CD4-positive, alpha-beta memory T cell (primary cell): Measurements from ENCODE around the gene SGPL1. TPM values are rescaled to one million over a fixed set of nuclear protein-coding genes. Genes with fewer than 3 reads are reported as not detected.

Experiments
- CTCF ChIA-PET: fragments of 350-600 bp; sonication (Branson Sonifier 250); formaldehyde crosslinking; loops from one replicate; lab custom pipeline; 2021; ENCODE audit warnings: inconsistent platforms; ENCODE audit not compliant: partially characterized antibody; lab: Charles Lee
- POLR2A ChIA-PET: fragments of 350-600 bp; sonication (Branson Sonifier 250); formaldehyde crosslinking; loops from one replicate; lab custom pipeline; 2021; ENCODE audit not compliant: partially characterized antibody; lab: Charles Lee
- DNase-seq, 5 donors: peaks; one replicate each; pipeline versions ENCODE4 v3.0.0 to v3.0.0-alpha.2; 2020 to 2022; ENCODE audit warnings: mixed read lengths in 1 of 5
- H3K27ac ChIP-seq: one replicate; pipeline ENCODE4 v1.7.0; 2013; ENCODE audit warnings: low read depth, low read length
- H3K27me3 ChIP-seq: 2 replicates; pipeline ENCODE4 v1.7.0; 2013; ENCODE audit warnings: mild to moderate bottlenecking, low read length, moderate library complexity; ENCODE audit not compliant: insufficient read depth
- H3K36me3 ChIP-seq: 2 replicates; pipeline ENCODE4 v1.7.0; 2013; ENCODE audit warnings: mild to moderate bottlenecking, low read length, moderate library complexity; ENCODE audit not compliant: insufficient read depth
- H3K4me1 ChIP-seq: 2 replicates; pipeline ENCODE4 v1.7.0; 2013; ENCODE audit warnings: mild to moderate bottlenecking, low read length, moderate library complexity; ENCODE audit not compliant: insufficient read depth
- H3K4me3 ChIP-seq, 2 donors: one replicate each; pipeline ENCODE4 v1.7.0; 2013; ENCODE audit warnings: low read length in 2 of 2, mild to moderate bottlenecking in 1 of 2
- H3K9me3 ChIP-seq, 2 donors: one replicate each; pipeline ENCODE4 v1.7.0; 2013; ENCODE audit warnings: low read length in 2 of 2, control low read depth in 1 of 2; ENCODE audit not compliant: control insufficient read depth in 1 of 2
- H3K27ac Mint-ChIP-seq, 7 donors: one replicate each; pipeline ENCODE4 v1.8.0; 2020 to 2021; ENCODE audit warnings: mixed read lengths in 7 of 7, mild to moderate bottlenecking in 6 of 7, inconsistent platforms in 3 of 7, moderate library complexity in 3 of 7
- H3K27me3 Mint-ChIP-seq, 2 donors: one replicate each; pipeline ENCODE4 v1.8.0; 2020 to 2021; ENCODE audit warnings: mixed read lengths in 2 of 2
- H3K36me3 Mint-ChIP-seq, 2 donors: one replicate each; pipeline ENCODE4 v1.8.0; 2020 to 2021; ENCODE audit warnings: mixed read lengths in 2 of 2, inconsistent platforms in 1 of 2, mild to moderate bottlenecking in 1 of 2
- H3K4me1 Mint-ChIP-seq, 4 donors: one replicate each; pipeline ENCODE4 v1.8.0; 2020 to 2021; ENCODE audit warnings: mixed read lengths in 4 of 4, mild to moderate bottlenecking in 1 of 4
- H3K4me3 Mint-ChIP-seq, 8 donors: one replicate each; pipeline ENCODE4 v1.8.0; 2020 to 2021; ENCODE audit warnings: mixed read lengths in 8 of 8, mild to moderate bottlenecking in 7 of 8, moderate library complexity in 6 of 8, inconsistent platforms in 3 of 8
- H3K9me3 Mint-ChIP-seq, 8 donors: one replicate each; pipeline ENCODE4 v1.8.0; 2020 to 2021; ENCODE audit warnings: mixed read lengths in 8 of 8, mild to moderate bottlenecking in 5 of 8, inconsistent platforms in 3 of 8, moderate library complexity in 1 of 8
- intact Hi-C: fragments of 100-400 bp; cut with micrococcal nuclease; formaldehyde crosslinking; loops from one replicate; pipeline ENCODE4 v1.15.1; 2023
- polyA plus RNA-seq, 2 donors: library from polyadenylated mRNA; unstranded; fragments of 300-500 nt; fragmentation: Illumina TruSeq; gene quantifications; one replicate each; pipeline ENCODE4 v1.2.3, GENCODE V29; 2021
- total RNA-seq, 2 experiments: library from RNA; stranded (reverse); gene quantifications; one replicate each; pipeline ENCODE4 v1.2.3, GENCODE V29; 2021

SGPL1 gene
- total and polyA plus RNA-seq, 4 experiments from 2014 or later = 14.3 to 32.2 (median 22.1) TPM

GRCh38 chr10:70811881-70812280, 3.9 kb upstream of the SGPL1 start:
- Histone ChIP-seq H3K4me1 (peaks cover 13% of the 10 kb centered on the region), H3K27ac (no peak overlapping the region), H3K4me3 (no peak overlapping the region), H3K27me3 (no peaks in the 10 kb centered on the region), H3K36me3 (no peaks in the 10 kb centered on the region), H3K9me3 (no peaks in the 10 kb centered on the region)
- peak overlapping the region in 4 of 7 donors; percentile 9 to 37 (median 28) for H3K27ac Mint-ChIP-seq
- POLR2A ChIA-PET = no interaction called here
- H3K9me3 Mint-ChIP-seq = peaks cover 0 to 2% (median 0%) of the 10 kb centered on the region in 8 donors
- CTCF ChIA-PET = no interaction called here
- H3K4me1 Mint-ChIP-seq = peaks cover 15 to 24% (median 19%) of the 10 kb centered on the region in 4 donors
- peaks cover 0 to 2% of the 10 kb centered on the region in 2 donors for H3K27me3 Mint-ChIP-seq
- H3K4me3 Mint-ChIP-seq = peak overlapping the region in 2 of 8 donors; percentile 24 to 45
- H3K36me3 Mint-ChIP-seq = peaks cover 0 to 4% of the 10 kb centered on the region in 2 donors
- intact Hi-C loops = loop anchor here (10.0 kb wide), 2 partner anchors 393 to 963 kb away; partner anchors contain the start of gene VSIR
- DNase-seq = no peak

GRCh38 chr10:70812814-70813213, 2.9 kb upstream of the SGPL1 start:
- POLR2A ChIA-PET = no interaction called here
- Mint-ChIP-seq H3K4me3 (peak overlapping the region in 2 of 8 donors; percentile 43 to 48), H3K9me3 (no peaks in the 10 kb centered on the region), H3K27me3 (no peaks in the 10 kb centered on the region), H3K4me1 (peaks cover 19 to 33% (median 26%) of the 10 kb centered on the region in 4 donors), H3K36me3 (peaks cover 4 to 6% of the 10 kb centered on the region in 2 donors), H3K27ac (no peak overlapping the region)
- Histone ChIP-seq H3K4me3 (no peak overlapping the region), H3K36me3 (no peaks in the 10 kb centered on the region), H3K27me3 (no peaks in the 10 kb centered on the region), H3K9me3 (no peaks in the 10 kb centered on the region), H3K4me1 (peaks cover 19% of the 10 kb centered on the region), H3K27ac (no peak overlapping the region)
- CTCF ChIA-PET = interaction anchor here (2.7 kb wide), 1 partner anchor 66 kb away, joined by 8 read pairs; no protein-coding TSS in a partner anchor
- DNase-seq = no peak
- intact Hi-C loops = loop anchor here (10.0 kb wide), 2 partner anchors 392 to 962 kb away; partner anchors contain the start of gene VSIR

GRCh38 chr10:70814126-70814525, 1.6 kb upstream of the SGPL1 start:
- ChIA-PET CTCF (interaction anchor here (1.1 to 2.7 kb wide), 3 partner anchors 13 to 65 kb away, joined by 3 to 8 read pairs (median 6); no protein-coding TSS in a partner anchor), POLR2A (no interaction called here)
- H3K4me1 ChIP-seq = peaks cover 28% of the 10 kb centered on the region
- H3K27me3 Mint-ChIP-seq = no peaks in the 10 kb centered on the region
- intact Hi-C loops = loop anchor here (10.0 kb wide), 2 partner anchors 391 to 961 kb away; partner anchors contain the start of gene VSIR
- no peaks in the 10 kb centered on the region for H3K27me3 ChIP-seq
- peaks cover 5 to 11% of the 10 kb centered on the region in 2 donors for H3K36me3 Mint-ChIP-seq
- H3K27ac ChIP-seq = no peak overlapping the region
- H3K9me3 Mint-ChIP-seq = no peaks in the 10 kb centered on the region
- H3K4me1 Mint-ChIP-seq = peaks cover 21 to 46% (median 34%) of the 10 kb centered on the region in 4 donors
- H3K9me3 ChIP-seq = no peaks in the 10 kb centered on the region
- H3K36me3 ChIP-seq = no peaks in the 10 kb centered on the region
- peak overlapping the region; percentile 19 to 89 (median 68) for H3K4me3 Mint-ChIP-seq
- no peak overlapping the region for H3K4me3 ChIP-seq
- H3K27ac Mint-ChIP-seq = peak overlapping the region in 3 of 7 donors; percentile 37 to 78 (median 71)
- no peak for DNase-seq

- H3K27me3 Mint-ChIP-seq = no peaks in the 10 kb centered on the region
- Histone ChIP-seq H3K27me3 (no peaks in the 10 kb centered on the region), H3K27ac (peak overlapping the region; percentile 44), H3K36me3 (no peaks in the 10 kb centered on the region), H3K4me1 (peaks cover 28% of the 10 kb centered on the region), H3K4me3 (peak overlapping the region; percentile 26 to 72), H3K9me3 (no peaks in the 10 kb centered on the region)
- H3K27ac Mint-ChIP-seq = peak overlapping the region; percentile 66 to 94 (median 88)
- peak; percentile 23 to 53 (median 28) for DNase-seq
- POLR2A ChIA-PET = interaction anchor here (1.2 kb wide), 2 partner anchors 58 to 339 kb away, joined by 3 to 4 read pairs; no protein-coding TSS in a partner anchor
- intact Hi-C loops = loop anchor here (10.0 kb wide), 2 partner anchors 388 to 958 kb away; partner anchors contain the start of gene VSIR
- peaks cover 18 to 25% of the 10 kb centered on the region in 2 donors for H3K36me3 Mint-ChIP-seq
- CTCF ChIA-PET = interaction anchor here (0.8 to 3.4 kb wide), 10 partner anchors 12 to 87 kb away, joined by 3 to 19 read pairs (median 5); no protein-coding TSS in a partner anchor
- peak overlapping the region; percentile 87 to 95 (median 92) for H3K4me3 Mint-ChIP-seq
- peaks cover 27 to 55% (median 42%) of the 10 kb centered on the region in 4 donors for H3K4me1 Mint-ChIP-seq
- no peaks in the 10 kb centered on the region for H3K9me3 Mint-ChIP-seq
Measured at GRCh38 chr10:70816220-70816894, 609 bp downstream of the SGPL1 start.

- Histone ChIP-seq H3K4me3 (no peak overlapping the region), H3K27ac (no peak overlapping the region), H3K4me1 (peaks cover 21% of the 10 kb centered on the region), H3K27me3 (no peaks in the 10 kb centered on the region), H3K9me3 (no peaks in the 10 kb centered on the region), H3K36me3 (peaks cover 5% of the 10 kb centered on the region)
- Mint-ChIP-seq H3K4me1 (peaks cover 22 to 53% (median 32%) of the 10 kb centered on the region in 4 donors), H3K4me3 (no peak overlapping the region), H3K9me3 (no peaks in the 10 kb centered on the region), H3K27ac (peak overlapping the region in 1 of 7 donors; percentile 38), H3K36me3 (peaks cover 23 to 44% of the 10 kb centered on the region in 2 donors), H3K27me3 (no peaks in the 10 kb centered on the region)
- DNase-seq = no peak
- ChIA-PET CTCF (interaction anchor here (1.3 to 1.7 kb wide), 2 partner anchors 12 to 59 kb away, joined by 4 to 5 read pairs; no protein-coding TSS in a partner anchor), POLR2A (no interaction called here)
- intact Hi-C loops = loop anchor here (1.0 kb wide), 1 partner anchor 271 kb away; no protein-coding TSS in a partner anchor
Measured at GRCh38 chr10:70820976-70821750, 5.4 kb downstream of the SGPL1 start.

- H3K4me1 Mint-ChIP-seq = peaks cover 19 to 43% (median 26%) of the 10 kb centered on the region in 4 donors
- Histone ChIP-seq H3K9me3 (no peaks in the 10 kb centered on the region), H3K4me3 (no peak overlapping the region), H3K36me3 (peaks cover 5% of the 10 kb centered on the region), H3K27ac (no peak overlapping the region), H3K4me1 (peaks cover 19% of the 10 kb centered on the region), H3K27me3 (no peaks in the 10 kb centered on the region)
- peaks cover 28 to 47% of the 10 kb centered on the region in 2 donors for H3K36me3 Mint-ChIP-seq
- H3K27me3 Mint-ChIP-seq = no peaks in the 10 kb centered on the region
- no peak for DNase-seq
- ChIA-PET POLR2A (no interaction called here), CTCF (interaction anchor here (1.3 kb wide), 1 partner anchor 58 kb away, joined by 4 read pairs; no protein-coding TSS in a partner anchor)
- intact Hi-C loops = no loop called here
- H3K9me3 Mint-ChIP-seq = no peaks in the 10 kb centered on the region
- H3K27ac Mint-ChIP-seq = peak overlapping the region in 1 of 7 donors; percentile 58
- no peak overlapping the region for H3K4me3 Mint-ChIP-seq
Measured at GRCh38 chr10:70822076-70822820, 6.5 kb downstream of the SGPL1 start.
